Measurements from ENCODE around the gene MAFG.

- TF ChIP-seq POLR2AphosphoS5 (IDR thresholded peaks at IDR 0.05; ENCODE audit: low read depth) (no peak), EZH2phosphoT487 (IDR thresholded peaks at IDR 0.05; ENCODE audit: unreplicated experiment) (no peak), CTCF (conservative IDR thresholded peaks at IDR 0.05; ENCODE audit: low read depth in 2 of 2) (no peak), JUNB (IDR thresholded peaks at IDR 0.05; ENCODE audit: unreplicated experiment) (no peak)
Measured at GRCh38 chr17:81942167-81942553, 14.6 kb upstream of the MAFG start.
